HG03108 (cell line): ENCODE data around the gene NANOS2.

Experiments used
- ATAC-seq: cut with Tn5 transposase; IDR thresholded peaks from one replicate; pipeline ENCODE4 v1.9.1; 2021; ENCODE audit warnings: moderate library complexity; ENCODE audit not compliant: unreplicated experiment

The NANOS2 gene

GRCh38 chr19:45913874-45914830 is at the start of gene NANOS2:
Gene NANOS2, minus strand, starts transcription at chr19:45914778. Its CDS starts 85 bp downstream, at chr19:45914693.
- no peak for ATAC-seq

GRCh38 chr19:45962021-45962420 is 47.4 kb upstream of the NANOS2 start:
- ATAC-seq = no peak

GRCh38 chr19:45960595-45961235 is 46.1 kb upstream of the NANOS2 start:
- ATAC-seq = no peak

GRCh38 chr19:45959517-45960025 is 45.0 kb upstream of the NANOS2 start:
- no peak for ATAC-seq

- no peak for ATAC-seq
Observed at GRCh38 chr19:45958769-45959516, 44.4 kb upstream of the NANOS2 start.

GRCh38 chr19:45958320-45958719 is 43.7 kb upstream of the NANOS2 start:
- ATAC-seq = no peak

GRCh38 chr19:45955905-45956608 is 41.5 kb upstream of the NANOS2 start:
- ATAC-seq = no peak

GRCh38 chr19:45954156-45954555 is 39.6 kb upstream of the NANOS2 start:
- ATAC-seq = no peak

- ATAC-seq = no peak
Observed at GRCh38 chr19:45953676-45954075, 39.1 kb upstream of the NANOS2 start.

- ATAC-seq = no peak
Observed at GRCh38 chr19:45952686-45953505, 38.3 kb upstream of the NANOS2 start.

- no peak for ATAC-seq
Observed at GRCh38 chr19:45952341-45952685, 37.7 kb upstream of the NANOS2 start.

GRCh38 chr19:45947926-45948325 is 33.3 kb upstream of the NANOS2 start:
- no peak for ATAC-seq

GRCh38 chr19:45940515-45940805 is 25.9 kb upstream of the NANOS2 start:
- ATAC-seq = no peak

- ATAC-seq = no peak
Observed at GRCh38 chr19:45939792-45940514, 25.4 kb upstream of the NANOS2 start.

- ATAC-seq = no peak
Observed at GRCh38 chr19:45938733-45939319, 24.2 kb upstream of the NANOS2 start.

- no peak for ATAC-seq
Observed at GRCh38 chr19:45935267-45935666, 20.7 kb upstream of the NANOS2 start.

- ATAC-seq = no peak
Observed at GRCh38 chr19:45934551-45935230, 20.1 kb upstream of the NANOS2 start.

GRCh38 chr19:45933759-45934158 is 19.2 kb upstream of the NANOS2 start:
- no peak for ATAC-seq
